NCI-H2107 (cell line): Measurements from ENCODE around the gene IGF1.
"Not testable (repeated sequence)": the region's sequence is repeated elsewhere in the genome, so short reads cannot be mapped to it uniquely, and the experiment has no call there.

ENCODE experiments used
- DNase-seq: peaks from one replicate; lab custom pipeline; 2025; lab: John Stamatoyannopoulos, UW

The IGF1 gene

GRCh38 chr12:102461501-102461900 lies 18.9 kb downstream of the IGF1 start:
- no peak for DNase-seq

DNA sequence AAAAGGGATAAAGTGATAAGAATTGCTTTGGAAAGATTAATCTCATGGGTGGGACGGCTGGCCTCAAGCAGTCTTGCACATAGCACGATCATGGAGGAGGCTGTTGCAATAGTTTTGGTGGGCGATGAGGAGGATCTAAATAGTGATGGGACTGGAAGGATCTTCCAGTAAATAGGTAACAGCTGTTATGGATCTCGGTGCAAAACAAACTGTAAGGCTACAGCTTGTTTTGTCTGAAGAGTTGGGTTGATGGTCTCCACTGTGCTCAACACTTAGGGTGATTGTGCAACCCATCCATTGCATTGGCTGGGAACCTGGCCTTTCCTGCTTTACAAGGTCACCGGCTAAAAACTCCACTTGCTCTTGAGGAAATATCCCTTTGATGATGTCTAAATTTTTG lies 21.0 kb downstream of the IGF1 start:
- no peak for DNase-seq

DNA sequence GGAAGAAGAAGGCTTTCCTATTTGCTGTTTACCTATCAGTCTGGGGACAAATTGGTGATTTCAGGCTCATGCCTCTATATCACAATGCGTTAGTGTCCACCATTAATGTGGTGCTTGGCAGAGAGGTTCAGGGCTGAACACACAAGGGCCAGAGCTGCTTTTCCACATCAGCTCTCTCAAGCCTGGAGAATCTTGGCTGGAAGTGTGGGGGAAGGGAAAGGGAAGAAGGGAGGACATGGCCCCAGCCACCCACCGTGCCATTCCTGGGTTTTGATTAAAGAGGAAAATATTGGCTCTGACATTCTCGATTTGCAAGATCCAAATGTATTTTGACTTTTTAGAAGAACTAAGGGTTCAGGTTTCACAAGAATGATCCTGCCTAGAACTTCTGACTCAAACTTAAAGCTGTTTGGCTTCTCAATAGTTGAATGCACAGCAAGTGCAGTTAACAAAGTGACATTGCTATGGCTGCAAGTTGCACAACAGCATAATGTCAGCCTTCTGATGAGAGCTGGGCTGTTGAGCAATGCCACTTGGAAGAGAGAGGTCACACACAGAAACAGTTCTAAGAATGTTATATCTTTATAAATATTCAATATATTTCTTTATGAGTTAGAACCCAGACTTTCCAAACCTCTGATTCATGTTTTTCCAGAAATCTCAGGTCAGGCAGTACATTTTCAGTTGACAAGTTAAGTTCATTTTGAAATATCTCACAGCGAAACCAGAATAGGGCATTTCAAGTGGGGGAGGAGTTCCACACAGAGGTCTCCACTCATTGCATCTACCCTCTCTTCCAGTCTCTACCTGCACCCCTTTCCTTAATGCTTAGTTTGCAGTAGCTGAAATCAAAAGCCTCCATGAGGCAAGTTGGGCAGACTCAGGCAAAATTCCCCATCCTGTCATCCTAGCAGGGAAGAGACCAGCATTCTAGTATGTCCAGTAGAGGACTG lies 25.3 kb downstream of the IGF1 start:
- DNase-seq, result no peak

DNA sequence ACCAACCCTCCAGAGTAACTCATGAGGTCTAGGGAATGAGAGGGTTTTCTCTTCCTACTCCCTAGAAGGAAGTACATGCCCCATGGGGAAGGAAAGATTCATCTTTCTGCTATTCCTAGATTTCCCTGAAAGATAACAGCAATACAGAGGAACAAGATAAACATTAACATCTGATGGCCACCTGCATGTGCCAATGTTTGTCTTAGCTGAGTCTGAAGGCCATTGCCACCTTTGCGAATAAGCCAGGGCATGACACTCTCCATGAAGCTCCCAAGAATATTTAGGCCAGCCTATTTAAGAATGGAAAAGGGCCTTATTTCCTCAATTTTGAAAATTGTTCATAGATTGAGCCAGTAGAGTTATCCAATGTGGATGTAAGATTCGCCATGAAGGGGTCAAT lies 26.0 kb downstream of the IGF1 start:
- DNase-seq, result no peak

GRCh38 chr12:102452605-102453004 lies 27.8 kb downstream of the IGF1 start:
- DNase-seq, result no peak

DNA sequence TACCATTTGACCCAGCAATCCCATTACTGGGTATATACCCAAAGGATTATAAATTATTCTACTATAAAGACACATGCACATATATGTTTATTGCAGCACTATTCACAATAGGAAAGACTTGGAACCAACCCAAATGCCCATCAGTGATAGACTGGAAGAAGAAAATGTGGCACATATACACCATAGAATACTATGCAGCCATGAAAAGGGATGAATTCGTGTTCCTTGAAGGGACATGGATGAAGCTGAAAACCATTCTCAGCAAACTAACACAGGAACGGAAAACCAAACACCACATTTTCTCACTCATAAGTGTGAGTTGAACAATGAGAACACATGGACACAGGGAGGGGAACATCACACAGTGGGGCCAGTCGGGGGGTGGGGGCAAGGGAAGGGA lies 31.3 kb downstream of the IGF1 start:
- DNase-seq, result not testable (repeated sequence)

DNA sequence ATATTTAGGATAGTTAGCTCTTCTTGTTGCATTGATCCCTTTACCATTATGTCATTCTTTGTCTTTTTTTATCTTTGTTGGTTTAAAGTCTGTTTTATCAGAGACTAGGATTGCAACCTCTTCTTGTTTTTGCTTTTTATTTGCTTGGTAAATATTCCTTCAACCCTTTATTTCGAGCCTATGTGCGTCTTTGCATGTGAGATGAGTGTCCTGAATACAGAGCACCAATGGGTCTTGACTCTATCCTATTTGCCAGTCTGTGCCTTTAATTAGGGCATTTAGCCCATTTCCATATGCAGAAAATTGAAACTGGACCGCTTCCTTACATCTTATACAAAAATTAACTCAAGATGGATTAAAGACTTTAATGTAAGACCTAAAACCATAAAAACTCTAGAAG lies 32.9 kb downstream of the IGF1 start:
- not testable (repeated sequence) for DNase-seq

DNA sequence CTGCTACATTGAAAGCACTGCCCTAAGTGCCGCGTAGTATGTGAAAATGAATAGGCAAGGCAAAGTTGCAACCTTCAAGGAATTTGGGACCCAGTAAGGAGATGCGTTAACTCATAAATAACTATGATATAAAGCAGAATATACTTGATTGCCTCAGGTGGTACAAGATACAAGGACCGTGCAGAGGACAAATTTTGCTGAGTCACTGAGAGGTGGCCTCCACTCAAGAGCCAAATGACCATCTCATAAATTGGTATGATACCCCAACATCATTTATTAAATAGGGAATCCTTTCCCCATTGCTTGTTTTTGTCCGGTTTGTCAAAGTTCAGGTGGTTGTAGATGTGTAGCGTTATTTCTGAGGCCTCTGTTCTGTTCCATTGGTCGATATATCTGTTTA lies 35.7 kb downstream of the IGF1 start:
- no peak for DNase-seq

GRCh38 chr12:102444093-102444492 lies 36.3 kb downstream of the IGF1 start:
- no peak for DNase-seq

- no peak for DNase-seq
Observed at GRCh38 chr12:102441077-102441596, 39.2 kb downstream of the IGF1 start.

- no peak for DNase-seq
Observed at GRCh38 chr12:102439426-102440405, 40.6 kb downstream of the IGF1 start.

GRCh38 chr12:102438827-102439210 lies 41.5 kb downstream of the IGF1 start:
- DNase-seq, result no peak

DNA sequence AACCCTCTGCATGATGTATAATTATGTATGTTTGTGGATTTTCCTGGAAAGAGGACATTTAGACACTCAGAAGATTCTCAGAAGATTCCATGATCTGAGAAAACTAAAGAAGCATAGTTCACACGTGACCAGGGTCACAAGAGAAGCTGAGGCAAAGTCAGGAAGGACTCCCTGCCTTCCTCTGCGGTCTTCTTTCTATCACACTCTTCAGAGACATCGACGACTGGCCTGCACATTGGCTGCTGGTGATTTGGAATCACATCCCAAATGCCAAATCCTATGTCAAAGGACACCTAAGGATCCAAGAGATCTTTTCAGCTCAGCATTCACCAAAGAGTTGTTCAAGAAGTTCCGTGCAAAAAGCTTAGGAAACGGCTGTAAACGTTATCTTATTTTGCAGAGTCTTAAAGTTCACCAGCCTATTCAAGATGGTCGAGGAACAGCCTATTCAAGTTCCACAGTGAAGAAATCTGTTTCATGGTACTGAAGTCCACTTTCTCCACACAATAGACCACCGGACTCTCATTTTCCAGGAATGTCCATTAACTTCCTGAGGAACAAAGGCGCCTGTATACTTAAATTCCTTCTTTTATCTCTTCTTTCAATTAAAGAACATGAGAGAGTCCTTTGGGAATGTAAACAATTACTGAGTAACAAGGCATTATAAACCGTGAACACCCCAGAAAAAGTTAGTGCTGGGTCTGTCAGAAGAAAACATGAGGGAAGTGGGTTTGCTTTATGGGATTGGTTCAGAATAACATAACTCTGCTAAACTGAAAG lies 42.1 kb downstream of the IGF1 start:
- DNase-seq, result no peak

GRCh38 chr12:102437511-102437910 lies 42.9 kb downstream of the IGF1 start:
- no peak for DNase-seq

GRCh38 chr12:102436867-102437266 lies 43.5 kb downstream of the IGF1 start:
- no peak for DNase-seq

- no peak for DNase-seq
Observed at GRCh38 chr12:102435827-102436436, 44.4 kb downstream of the IGF1 start.

GRCh38 chr12:102433304-102433703 lies 47.1 kb downstream of the IGF1 start:
- no peak for DNase-seq

- DNase-seq, result no peak
Observed at GRCh38 chr12:102430661-102431060, 49.7 kb downstream of the IGF1 start.

- no peak for DNase-seq
Observed at GRCh38 chr12:102429211-102430154, 50.9 kb downstream of the IGF1 start.

GRCh38 chr12:102427543-102427941 lies 52.8 kb downstream of the IGF1 start:
- no peak for DNase-seq
